ENCODE measurements around the gene GTF3C1. TPM values are rescaled to one million over a fixed set of nuclear protein-coding genes. Genes with fewer than 3 reads are reported as not detected.

Gene GTF3C1, protein sequence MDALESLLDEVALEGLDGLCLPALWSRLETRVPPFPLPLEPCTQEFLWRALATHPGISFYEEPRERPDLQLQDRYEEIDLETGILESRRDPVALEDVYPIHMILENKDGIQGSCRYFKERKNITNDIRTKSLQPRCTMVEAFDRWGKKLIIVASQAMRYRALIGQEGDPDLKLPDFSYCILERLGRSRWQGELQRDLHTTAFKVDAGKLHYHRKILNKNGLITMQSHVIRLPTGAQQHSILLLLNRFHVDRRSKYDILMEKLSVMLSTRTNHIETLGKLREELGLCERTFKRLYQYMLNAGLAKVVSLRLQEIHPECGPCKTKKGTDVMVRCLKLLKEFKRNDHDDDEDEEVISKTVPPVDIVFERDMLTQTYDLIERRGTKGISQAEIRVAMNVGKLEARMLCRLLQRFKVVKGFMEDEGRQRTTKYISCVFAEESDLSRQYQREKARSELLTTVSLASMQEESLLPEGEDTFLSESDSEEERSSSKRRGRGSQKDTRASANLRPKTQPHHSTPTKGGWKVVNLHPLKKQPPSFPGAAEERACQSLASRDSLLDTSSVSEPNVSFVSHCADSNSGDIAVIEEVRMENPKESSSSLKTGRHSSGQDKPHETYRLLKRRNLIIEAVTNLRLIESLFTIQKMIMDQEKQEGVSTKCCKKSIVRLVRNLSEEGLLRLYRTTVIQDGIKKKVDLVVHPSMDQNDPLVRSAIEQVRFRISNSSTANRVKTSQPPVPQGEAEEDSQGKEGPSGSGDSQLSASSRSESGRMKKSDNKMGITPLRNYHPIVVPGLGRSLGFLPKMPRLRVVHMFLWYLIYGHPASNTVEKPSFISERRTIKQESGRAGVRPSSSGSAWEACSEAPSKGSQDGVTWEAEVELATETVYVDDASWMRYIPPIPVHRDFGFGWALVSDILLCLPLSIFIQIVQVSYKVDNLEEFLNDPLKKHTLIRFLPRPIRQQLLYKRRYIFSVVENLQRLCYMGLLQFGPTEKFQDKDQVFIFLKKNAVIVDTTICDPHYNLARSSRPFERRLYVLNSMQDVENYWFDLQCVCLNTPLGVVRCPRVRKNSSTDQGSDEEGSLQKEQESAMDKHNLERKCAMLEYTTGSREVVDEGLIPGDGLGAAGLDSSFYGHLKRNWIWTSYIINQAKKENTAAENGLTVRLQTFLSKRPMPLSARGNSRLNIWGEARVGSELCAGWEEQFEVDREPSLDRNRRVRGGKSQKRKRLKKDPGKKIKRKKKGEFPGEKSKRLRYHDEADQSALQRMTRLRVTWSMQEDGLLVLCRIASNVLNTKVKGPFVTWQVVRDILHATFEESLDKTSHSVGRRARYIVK (N-terminal part only)
- total RNA-seq: 10 to 100 TPM; 45.8 to 48.8 TPM
- long read RNA-seq, full-length matches to known transcripts: 3 of 45 reads
- long read RNA-seq, partial matches to known transcripts: 36 of 45 reads
- long read RNA-seq, other reads (novel, unspliced or antisense): 6 of 45 reads

DNA sequence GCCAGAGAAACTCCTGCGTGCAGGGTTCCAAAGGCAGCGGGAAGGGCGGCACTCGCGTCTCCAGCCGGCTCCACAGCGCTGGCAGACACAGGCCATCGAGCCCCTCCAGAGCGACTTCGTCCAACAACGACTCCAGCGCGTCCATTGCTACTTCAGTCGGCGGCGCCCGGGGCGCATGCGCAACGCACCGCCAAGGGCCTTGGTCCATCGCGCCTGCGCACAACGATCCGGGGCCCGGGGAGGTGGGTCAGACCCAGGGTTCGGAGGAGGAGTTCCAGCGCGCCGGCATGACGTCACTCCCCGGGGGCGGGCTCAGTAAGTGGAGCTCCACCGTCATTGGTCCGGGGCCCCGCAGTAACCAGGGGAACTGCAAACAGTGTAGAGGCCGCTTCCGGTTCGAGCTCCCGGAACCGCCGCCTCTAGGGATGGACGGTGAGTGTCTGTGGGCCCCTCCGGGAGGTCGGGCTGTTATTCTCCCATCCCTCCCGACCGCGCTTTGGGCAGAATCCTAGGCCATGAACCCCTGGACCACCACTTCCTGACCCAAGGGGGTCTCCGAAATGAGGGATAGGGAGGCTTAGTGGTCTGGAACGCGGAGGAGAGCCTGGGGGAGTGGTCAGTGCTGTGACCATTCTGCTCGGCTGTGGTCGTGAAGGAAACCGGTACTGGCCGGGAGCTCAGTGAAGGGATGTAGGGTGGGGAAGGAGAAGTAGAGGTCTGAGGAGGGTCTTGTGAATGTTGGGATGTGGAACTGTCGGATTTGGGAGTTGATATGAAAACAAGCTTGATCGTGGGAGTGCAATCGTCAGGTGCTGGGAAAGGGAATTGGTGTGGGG is at the start of gene GTF3C1, which contains the start of gene KATNIP:
Gene GTF3C1 (minus strand): TSS at position 168 of the 836 bp plus-strand sequence. CDS start 23 bp downstream, at position 145.
Gene KATNIP (plus strand): TSS at position 399 of the 836 bp plus-strand sequence. CDS start 27 bp downstream, at position 426.
- peak; percentile 99 to 100 for DNase-seq
- intact Hi-C loops (cut with DNase I, micrococcal nuclease): no loop called here
- ATAC-seq: peak; percentile 99

DNA sequence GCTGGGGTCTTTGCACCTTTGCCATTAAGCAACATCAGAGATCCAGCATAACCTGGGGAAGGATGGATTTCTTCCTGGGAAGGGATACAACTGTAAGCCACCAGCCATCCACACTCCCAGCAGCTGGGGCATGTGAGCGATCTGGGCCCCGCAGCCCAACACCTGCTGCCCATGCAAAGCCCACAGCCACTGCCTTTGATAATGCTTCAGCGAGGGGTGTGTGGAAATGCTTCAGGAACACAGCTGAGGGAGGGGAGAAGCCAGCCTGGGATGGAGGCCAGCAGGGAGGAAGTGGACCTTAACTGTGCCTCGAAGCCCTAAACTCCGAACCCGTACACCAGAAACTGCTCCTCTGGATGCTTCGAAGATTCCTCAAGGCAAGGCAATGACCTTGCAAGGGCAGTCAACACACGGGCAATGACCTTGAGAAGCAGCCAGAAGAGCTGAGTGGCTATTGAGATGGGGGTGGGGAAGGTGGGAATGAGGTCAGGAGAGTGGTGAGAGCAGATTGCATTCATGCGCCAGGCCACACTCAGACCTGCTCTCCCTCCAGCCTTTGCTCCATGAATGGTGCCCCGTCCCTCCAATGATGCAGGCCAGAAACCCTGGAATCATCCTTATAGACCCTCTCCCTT is 49.3 kb upstream of the GTF3C1 start:
- intact Hi-C loops (cut with DNase I, micrococcal nuclease): no loop called here
- ATAC-seq: no peak
- no peak for DNase-seq

DNA sequence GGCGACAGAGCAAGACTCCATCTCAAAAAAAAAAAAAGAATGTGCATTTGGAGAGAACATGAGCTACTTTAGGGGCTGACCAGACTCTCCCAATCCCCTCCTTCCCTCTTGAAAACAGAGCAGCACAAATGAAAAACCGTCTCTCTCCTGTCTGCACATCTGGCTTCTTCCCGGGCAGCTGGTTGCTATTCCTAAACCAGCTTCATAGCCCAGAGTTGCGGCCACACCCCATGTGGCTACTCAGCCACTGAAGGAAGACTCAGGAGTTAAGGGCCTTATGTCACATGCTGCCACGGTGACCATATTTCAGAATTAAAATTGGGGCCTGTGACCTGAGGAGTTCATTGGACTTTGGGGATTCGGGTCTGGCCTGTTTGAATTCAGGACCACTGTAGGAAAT is 48.5 kb upstream of the GTF3C1 start:
- intact Hi-C loops (cut with DNase I, micrococcal nuclease): no loop called here
- ATAC-seq (no peak), DNase-seq (no peak)

DNA sequence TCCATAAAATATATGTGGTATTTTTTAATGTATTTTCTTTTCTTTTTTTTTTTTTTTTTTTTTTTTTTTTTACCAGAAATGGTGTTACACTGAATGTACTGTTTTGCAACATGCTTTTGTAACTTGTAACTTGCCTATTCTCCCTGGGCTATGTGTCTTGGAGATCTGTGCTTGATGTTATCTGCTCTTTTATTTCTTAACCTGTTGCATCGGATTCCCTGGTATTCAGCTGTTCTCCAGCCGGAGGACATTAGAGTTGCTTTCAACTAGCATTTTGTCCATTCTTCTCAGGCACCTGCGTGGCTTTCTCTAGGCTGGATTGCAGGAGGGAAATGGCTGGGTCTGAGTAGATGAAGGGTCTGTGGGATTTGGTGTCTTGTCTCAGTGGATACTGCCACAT is 47.6 kb upstream of the GTF3C1 start:
- DNase-seq (no peak), ATAC-seq (no peak)
- intact Hi-C loops (cut with DNase I, micrococcal nuclease): no loop called here

GRCh38 chr16:27596411-27596810 is 46.7 kb upstream of the GTF3C1 start:
- no peak for ATAC-seq
- intact Hi-C loops (cut with DNase I, micrococcal nuclease): no loop called here
- DNase-seq: no peak

- ATAC-seq (no peak), DNase-seq (no peak)
- intact Hi-C loops (cut with DNase I, micrococcal nuclease): no loop called here
Observed at GRCh38 chr16:27595993-27596392, 46.3 kb upstream of the GTF3C1 start.

DNA sequence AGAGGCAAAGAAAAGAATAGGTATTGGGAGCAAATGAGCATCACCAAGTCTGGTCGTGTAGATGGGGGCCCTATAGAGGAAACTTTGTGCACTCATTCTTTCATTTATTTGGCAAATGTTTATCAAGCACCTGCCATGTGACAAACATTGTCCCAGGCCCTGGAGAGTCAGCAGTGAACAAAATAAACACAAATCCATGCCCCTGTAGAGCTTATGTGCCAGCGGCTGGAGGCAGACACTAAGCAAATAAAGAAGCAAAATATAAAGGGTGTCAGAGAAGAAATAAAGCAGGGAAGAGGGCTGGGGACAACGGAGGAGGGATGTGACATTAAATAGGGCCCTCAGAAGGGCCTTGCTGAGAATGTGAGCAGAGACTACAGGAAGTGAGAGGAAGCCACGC is 45.8 kb upstream of the GTF3C1 start:
- no peak for DNase-seq
- intact Hi-C loops (cut with DNase I, micrococcal nuclease): no loop called here
- ATAC-seq: no peak

- no peak for ATAC-seq
- DNase-seq: no peak
- intact Hi-C loops (cut with DNase I, micrococcal nuclease): no loop called here
Observed at GRCh38 chr16:27591837-27592236, 42.1 kb upstream of the GTF3C1 start.

GRCh38 chr16:27588057-27588456 is 38.3 kb upstream of the GTF3C1 start:
- intact Hi-C loops (cut with DNase I, micrococcal nuclease): no loop called here
- DNase-seq: no peak
- no peak for ATAC-seq

DNA sequence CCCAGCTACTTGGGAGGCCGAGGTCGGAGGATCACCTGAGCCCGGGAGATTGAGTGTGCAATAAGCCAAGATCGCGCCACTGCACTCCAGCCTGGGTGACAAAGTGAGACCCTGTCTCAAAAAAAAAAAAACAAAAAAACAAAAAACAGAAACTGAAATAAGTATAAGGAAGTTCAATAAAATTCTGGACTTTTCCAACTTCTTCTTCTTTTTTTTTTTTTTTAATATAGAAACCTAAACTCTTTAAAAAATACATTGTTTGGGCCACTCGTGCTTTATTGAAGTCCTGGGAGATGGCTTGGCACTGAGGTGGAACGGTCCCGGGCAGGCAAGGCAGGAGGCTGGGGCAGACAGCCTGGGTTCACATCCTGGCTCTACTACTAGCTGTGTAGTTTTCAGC is 37.0 kb upstream of the GTF3C1 start:
- intact Hi-C loops (cut with DNase I, micrococcal nuclease): no loop called here
- DNase-seq (no peak), ATAC-seq (no peak)

- DNase-seq: no peak
- ATAC-seq: no peak
- intact Hi-C loops (cut with DNase I, micrococcal nuclease): no loop called here
Observed at GRCh38 chr16:27585200-27585599, 35.5 kb upstream of the GTF3C1 start.

DNA sequence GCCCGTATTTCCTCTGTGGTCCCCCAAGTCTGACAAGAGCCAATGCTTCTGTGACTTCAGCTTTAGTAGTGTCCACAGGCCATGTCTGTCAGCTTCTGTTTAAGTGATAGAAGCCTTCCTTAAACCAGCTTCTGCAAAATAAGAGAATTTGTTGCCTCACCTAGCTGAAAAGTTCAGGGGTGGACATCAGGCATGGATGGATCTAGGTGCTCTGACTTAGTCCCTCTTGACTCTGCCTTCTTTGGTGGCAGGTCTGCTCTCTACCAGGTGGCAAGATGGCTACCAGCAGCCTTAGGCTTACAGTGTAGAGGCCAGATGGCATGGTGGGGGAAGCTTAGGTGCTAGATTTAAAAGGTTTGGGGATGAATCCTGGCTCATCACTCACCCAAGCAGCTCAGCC is 33.9 kb upstream of the GTF3C1 start:
- no peak for ATAC-seq
- no peak for DNase-seq
- intact Hi-C loops (cut with DNase I, micrococcal nuclease): no loop called here

DNA sequence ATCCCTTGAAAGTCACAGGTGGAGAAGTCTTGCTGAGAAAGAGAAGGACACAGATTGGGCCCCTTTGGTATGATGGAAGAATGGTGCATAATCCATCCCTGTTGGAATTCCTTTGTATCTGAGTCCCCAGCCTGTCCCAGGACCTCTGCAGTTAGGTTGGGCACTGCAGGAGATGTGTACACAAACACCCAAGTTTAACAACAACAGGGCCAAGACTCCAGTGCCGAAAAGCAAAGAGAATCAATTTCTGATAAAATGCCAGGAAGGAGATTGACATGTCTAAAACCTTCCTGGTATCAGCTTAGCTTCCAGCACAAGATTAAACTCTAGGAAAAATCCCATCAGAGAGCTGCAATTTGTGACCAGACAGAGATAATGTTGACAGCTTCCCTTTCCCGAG is 33.2 kb upstream of the GTF3C1 start:
- no peak for DNase-seq
- intact Hi-C loops (cut with DNase I, micrococcal nuclease): no loop called here
- ATAC-seq: no peak

DNA sequence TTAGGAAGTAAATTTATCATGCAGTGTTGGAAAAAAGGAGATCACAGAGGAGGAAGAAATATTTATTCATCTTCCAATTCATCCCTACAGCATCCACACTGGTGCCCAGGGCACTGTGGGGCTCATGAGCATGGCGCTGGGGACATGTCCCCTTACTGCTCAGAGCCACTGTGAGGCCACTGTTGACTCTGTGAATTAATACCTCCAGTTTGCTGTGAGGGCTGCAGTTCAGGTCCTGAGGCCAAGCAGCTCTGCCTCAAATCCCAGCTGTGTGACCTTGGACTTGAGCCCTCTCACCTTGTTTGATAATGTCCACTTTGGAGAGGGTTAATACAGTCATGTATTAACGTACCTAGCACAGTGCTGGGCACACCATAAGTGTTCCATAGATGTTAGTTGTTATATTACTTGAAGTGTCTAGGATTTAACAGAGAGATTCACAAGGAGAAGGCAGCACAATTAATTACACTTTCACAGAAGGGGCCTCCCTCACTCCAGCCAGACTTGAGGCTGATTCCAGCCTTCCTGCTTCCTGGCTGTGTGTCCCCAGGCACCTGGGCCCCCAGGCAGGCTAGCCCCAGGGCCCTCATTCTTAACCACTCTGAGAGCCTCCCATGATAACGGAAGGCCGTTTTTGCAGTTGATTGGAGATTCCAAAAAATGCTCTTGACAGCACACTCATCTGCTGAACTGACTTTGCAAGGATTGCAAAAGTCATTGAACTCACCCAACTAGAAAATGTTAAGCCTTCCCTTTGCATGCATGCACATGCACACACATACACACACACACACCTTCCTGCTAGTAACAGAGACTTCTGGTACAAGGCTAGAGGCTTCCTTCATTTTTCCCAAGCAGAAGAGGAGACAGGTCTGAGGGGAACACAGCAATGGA is 29.6 kb upstream of the GTF3C1 start:
- intact Hi-C loops (cut with DNase I, micrococcal nuclease): no loop called here
- ATAC-seq (no peak), DNase-seq (no peak)

- ATAC-seq (no peak), DNase-seq (no peak)
- intact Hi-C loops (cut with DNase I, micrococcal nuclease): no loop called here
Observed at GRCh38 chr16:27576729-27577128, 27.0 kb upstream of the GTF3C1 start.

DNA sequence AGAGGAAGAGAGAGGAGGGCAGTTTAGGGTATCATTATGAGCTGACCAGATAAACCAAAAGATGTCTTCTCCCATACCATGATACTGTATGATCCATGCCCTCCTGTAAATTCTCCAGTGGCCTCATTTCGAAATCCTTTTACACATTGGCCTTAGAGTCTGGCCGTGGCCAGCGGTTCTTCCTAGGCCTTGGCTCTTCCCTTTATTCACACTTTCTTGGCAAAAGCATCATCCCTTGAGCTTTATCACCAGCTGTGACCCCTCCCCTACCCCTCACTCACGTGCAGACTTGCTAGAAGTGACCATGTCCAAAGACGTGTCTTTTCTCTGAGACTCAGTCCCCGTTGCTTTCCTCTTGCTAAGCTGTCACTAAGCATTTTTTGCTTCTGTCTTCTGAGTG is 23.0 kb upstream of the GTF3C1 start:
- ATAC-seq: no peak
- no peak for DNase-seq
- intact Hi-C loops (cut with DNase I, micrococcal nuclease): no loop called here

All from left colon (tissue), 2 donors.